ENCODE measurements around the gene LMAN1L.
A peak's percentile ranks its signal among the peaks of the same experiment; 100 is the strongest.

The LMAN1L gene

GRCh38 chr15:74838746-74839525 is 26.3 kb downstream of the LMAN1L start:
- no peak for DNase-seq

DNA sequence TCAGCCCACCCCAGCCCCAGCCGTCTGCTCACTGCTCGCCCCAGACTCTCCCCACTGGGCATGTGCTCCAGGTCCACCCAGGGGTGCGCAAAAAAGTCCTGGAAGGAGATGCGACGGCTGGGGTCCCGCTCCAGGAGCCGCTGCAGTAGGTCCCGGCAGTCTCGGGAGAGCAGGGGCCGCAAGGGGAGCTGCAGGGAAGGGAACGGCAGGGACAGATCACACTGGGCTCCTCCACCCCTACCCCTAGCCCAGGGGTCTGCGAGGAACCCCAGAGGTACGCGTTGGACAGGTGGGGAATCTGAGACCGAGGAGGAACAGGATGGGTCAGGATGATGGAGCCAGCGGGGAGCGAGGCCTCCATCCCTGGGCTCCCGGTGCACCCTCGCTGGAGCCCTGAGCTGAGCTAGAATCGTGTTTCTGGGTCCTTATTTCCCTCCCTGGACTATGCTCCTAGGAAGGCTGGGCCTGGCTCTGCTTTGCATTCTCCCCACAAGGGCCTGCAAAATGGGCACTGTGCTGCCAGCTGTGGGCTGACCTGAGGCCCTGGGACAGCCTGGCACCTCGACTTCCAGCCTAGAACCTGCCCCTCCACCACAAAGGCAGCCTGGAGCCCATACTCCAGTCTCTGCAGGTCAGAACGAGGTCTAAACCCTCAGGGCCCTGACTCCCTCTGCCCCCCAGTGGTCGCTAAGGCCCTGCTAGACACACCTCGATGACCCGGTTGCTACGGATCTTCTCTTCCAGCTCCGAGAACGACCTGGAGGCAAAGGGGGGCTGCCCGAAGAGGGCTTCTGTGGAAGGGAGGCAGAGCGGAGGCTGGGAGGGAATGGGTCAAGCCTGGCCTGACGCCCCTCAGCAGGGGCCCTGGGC is 27.1 kb downstream of the LMAN1L start:
- no peak for DNase-seq

- no peak for DNase-seq
Observed at GRCh38 chr15:74840851-74841775, 28.5 kb downstream of the LMAN1L start.

GRCh38 chr15:74841891-74842373 is 29.3 kb downstream of the LMAN1L start:
- DNase-seq: no peak

- DNase-seq: peak; percentile 95 to 96
Observed at GRCh38 chr15:74842581-74843444, 30.2 kb downstream of the LMAN1L start, which contains the start of gene ULK3. Gene ULK3 (minus strand): TSS chr15:74843156. CDS start chr15:74843105, 51 bp downstream.

DNA sequence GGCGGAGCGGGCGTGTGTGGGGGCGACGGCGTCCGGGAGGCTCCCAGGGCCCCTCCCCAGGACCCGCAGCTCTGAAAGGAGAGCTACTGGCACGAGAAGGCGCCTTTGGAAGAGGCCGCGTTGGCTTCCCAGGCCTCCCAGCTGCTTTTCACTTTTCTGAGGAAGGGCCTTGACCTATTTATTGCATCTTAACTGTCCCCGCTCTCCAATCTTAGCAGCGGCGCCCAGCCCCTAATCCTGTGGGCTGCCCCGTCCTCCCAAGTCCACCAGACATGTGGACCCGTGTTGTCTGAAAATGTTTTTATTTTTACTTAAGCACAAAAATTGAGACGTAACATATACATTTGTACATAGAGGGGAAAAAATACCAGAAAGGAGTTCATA is 30.8 kb downstream of the LMAN1L start:
- DNase-seq: peak in 1 of 2 experiments; percentile 28

- DNase-seq: peak; percentile 42
Observed at GRCh38 chr15:74843891-74844299, 31.3 kb downstream of the LMAN1L start.

DNA sequence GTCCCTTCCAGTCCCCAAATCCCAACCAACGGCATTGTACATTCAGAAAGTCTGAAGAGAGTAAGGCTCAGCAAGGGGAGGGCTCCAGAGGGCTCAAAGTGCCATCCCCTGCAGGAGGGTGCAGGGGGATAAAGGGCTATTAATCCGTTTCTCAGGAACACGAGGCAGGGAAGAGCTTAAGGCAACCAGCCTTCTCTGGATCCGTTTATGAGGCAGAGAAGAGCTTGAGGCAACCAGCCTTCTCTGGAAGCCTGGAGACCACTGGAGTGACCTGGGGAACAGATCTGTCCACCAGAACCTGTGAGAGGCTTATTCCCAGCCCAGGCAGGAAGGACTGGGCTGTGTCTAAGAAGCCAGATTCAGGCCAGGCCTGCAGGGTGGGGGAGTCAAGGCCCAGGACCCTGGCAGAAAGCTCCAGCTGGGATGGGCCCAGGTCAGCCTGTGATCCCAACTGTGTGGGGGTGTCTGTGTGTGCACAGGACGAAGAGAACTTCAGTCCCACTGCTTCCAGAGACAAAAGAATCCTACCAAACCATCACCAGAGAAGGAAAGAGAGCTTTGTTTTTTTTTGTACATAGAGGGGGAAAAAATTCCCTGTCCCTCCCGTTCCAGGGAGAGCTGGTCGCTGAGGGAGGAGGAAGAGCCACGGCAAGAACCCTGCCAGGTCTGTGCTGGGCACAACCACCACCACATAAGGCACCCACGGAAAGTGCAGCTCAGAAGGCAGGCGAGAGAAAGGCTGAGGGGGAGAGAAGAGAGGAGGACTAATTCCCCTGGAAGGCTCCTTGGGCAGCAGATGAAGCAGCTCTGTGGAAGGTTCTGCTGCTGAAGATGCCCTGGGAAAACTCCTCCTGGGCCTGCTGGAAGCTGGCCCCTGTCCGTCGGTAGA is 31.9 kb downstream of the LMAN1L start:
- peak in 1 of 2 experiments; percentile 32 for DNase-seq

DNA sequence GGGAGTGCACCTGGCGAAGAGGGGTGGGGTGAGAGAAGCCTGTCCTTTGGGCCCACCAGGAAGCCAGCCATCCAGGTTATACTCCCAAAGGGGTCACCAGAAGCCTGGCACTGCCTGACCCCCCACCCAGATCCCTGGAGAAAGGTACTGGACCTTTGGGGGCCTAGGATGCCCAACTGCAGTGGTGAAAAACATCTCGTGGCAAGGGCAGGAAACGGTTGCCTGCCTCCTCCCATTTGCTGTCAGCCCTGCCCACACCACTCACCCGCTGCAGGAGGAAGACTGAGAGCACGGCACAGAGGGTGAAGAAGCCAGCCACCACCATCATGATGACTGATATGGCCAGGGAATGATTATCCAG is 32.6 kb downstream of the LMAN1L start:
- peak; percentile 74 to 77 for DNase-seq

DNA sequence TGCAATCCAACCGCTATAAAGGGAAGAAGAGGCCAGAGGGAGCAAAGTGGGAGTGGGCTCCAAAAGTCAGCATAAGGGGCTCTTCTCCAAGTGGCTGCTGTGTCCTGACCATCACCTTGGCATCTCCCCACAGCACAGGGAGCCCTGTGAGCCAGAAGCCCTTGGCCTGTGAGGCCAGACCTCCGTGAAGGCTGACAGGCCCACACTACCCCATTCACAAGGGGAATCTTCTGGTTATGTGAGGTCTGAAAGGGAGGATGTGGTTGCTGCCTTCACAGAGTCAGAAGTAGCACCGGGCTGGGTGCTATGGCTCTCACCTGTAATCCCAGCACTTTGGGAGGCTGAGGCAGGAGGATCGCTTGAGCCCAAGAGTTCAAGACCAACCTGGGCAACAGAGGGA is 32.9 kb downstream of the LMAN1L start:
- DNase-seq: no peak

DNA sequence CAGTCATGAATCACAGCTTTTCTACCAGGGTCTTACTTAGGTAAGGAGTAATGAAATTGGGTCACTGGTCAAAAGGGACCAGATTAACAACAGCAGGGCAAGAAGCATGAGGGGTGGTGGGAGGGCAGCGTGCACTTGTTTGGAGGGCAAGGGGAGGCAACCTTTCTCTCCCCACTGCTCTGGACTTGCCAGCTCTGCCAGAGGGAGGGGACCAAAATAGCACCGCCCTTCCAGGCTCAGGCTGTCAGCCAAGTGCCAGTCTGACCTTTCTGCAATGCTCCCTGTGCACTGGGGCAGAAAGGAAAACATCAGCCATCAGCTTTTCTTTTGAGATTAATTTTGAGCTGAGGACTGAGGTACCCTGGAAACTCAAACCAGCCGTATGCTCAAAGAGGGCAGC is 34.8 kb downstream of the LMAN1L start:
- no peak for DNase-seq

DNA sequence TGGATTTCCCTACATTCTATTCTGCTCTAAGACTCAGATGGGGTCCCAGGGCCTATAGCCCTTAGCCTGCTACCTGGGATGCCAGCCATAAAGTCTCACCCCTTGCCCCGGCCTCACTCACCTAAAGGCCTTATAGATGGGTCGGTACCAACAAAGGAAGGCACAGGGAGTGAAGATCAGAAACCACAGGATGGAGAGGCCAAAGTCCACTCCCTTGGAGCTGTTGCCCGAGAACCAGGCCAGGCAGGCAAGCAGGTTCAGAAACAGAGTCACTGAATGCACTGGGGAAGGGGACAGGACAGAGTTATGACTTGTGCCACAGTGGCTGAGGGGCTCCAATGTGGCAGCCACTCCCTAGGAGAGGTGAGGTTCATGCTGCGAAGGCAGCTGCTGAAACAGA is 37.8 kb downstream of the LMAN1L start:
- no peak for DNase-seq

GRCh38 chr15:74851960-74852359 is 39.3 kb downstream of the LMAN1L start:
- DNase-seq: no peak

DNA sequence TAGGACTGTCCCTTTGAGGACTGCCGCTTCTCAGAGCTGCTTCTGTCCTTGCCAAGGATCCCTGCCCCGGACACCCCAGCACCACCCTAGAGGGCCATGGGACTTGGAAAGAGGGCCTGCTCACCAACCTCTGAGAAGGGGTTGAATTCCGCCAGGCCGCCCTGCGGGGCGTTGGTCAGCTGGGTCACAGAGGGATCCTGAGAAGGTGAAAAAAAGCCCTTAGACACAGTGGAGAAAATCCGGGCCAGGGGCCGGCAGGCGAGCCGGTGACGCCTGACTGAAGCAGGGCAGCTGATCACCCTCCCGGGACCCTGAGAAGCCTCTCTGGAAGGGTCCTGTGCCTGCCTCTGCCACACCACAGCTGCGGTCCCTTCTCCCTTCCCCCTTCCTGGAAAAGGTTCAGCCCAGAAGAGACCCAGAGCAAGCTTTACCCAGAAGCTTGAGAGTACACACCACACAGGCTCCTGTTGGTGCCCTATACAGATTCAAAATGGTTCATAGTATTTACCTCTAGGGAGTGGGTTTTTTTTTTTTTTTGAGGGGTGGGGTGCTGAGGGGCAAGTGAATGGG is 41.9 kb downstream of the LMAN1L start:
- no peak for DNase-seq

GRCh38 chr15:74855857-74856256 is 43.2 kb downstream of the LMAN1L start:
- no peak for DNase-seq

- DNase-seq: no peak
Observed at GRCh38 chr15:74856537-74856936, 43.9 kb downstream of the LMAN1L start.

DNA sequence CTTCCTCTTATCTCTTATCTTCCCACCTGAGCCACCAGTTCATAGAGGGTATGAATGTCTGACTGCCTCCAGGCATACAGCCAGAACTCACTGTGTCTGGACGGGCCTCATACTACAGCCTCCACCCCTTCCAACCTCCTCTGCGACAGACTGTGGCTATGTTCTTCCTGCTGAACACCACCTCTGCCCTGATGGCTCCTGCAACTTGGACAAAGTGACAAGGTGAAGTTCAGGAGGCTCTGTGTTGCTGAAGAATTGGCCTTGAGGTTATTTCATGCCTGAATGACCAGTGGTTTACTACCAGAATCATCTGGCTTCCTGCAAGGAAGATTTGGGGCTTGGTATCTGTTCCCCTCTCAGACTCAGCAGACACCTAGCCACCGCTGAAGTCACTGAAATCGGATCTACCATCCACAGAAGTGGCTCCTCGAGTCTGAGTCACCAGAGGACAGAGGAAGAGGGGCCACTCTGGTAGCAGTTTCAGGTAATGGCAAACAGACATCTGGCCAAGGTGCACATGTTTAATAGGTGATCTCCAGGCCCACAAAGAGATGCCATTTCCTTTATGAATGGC is 44.5 kb downstream of the LMAN1L start:
- DNase-seq: no peak

- DNase-seq: no peak
Observed at GRCh38 chr15:74857671-74858368, 45.2 kb downstream of the LMAN1L start.

GRCh38 chr15:74858369-74858740 is 45.7 kb downstream of the LMAN1L start:
- DNase-seq: no peak
